IMR-90 (cell line): ENCODE data around the gene RYR2. TPM values are rescaled to one million over a fixed set of nuclear protein-coding genes. Genes with fewer than 3 reads are reported as not detected.

Experiments
- ATAC-seq: fragments of 200-7000 bp; cut with Tn5 transposase; 2 replicates; pipeline ENCODE4 v1.9.1; 2020; ENCODE audit warnings: low read depth, mild to moderate bottlenecking, moderate library complexity
- BruUV-seq: library from RNA; stranded (reverse); fragments of 400-500 nt; replicated peaks from 2 replicates; lab custom pipeline; 2021; lab: Mats Ljungman, UMichigan
- CTCF ChIA-PET: fragments of 300-600 bp; formaldehyde crosslinking; extraction: SDS; loops from one replicate; lab custom pipeline; 2021; ENCODE audit warnings: antibody characterized with exemption; lab: Yijun Ruan, JAX
- POLR2A ChIA-PET: fragments of 300-600 bp; sonication (Branson Sonifier 250); formaldehyde crosslinking; loops from one replicate; lab custom pipeline; 2022; ENCODE audit warnings: antibody characterized with exemption; ENCODE audit not compliant: unreplicated experiment; lab: Charles Lee
- DNase-seq: peaks from one replicate; pipeline ENCODE4 v3.0.0; 2013
- H2AFZ ChIP-seq: replicated peaks from 2 replicates; pipeline ENCODE3; 2013; ENCODE audit warnings: low read length, mild to moderate bottlenecking; ENCODE audit not compliant: poor library complexity
- H2AK5ac ChIP-seq: 2 replicates; pipeline ENCODE4 v1.6.1; 2013; ENCODE audit warnings: low read depth, low read length, inconsistent platforms
- H2AK9ac ChIP-seq: replicated peaks from 2 replicates; pipeline ENCODE3; 2013; ENCODE audit warnings: mild to moderate bottlenecking, low read depth, low read length, moderate library complexity; ENCODE audit not compliant: poor library complexity
- H2BK120ac ChIP-seq: 2 replicates; pipeline ENCODE4 v1.6.1; 2013; ENCODE audit warnings: low read depth, low read length, inconsistent platforms
- H2BK15ac ChIP-seq: 3 replicates; pipeline ENCODE4 v1.6.1; 2013; ENCODE audit warnings: low read depth, low read length, inconsistent platforms
- H2BK20ac ChIP-seq: 2 replicates; pipeline ENCODE4 v1.6.1; 2013; ENCODE audit warnings: low read depth, mild to moderate bottlenecking, inconsistent platforms, low read length, moderate library complexity
- H2BK5ac ChIP-seq: 2 replicates; pipeline ENCODE4 v1.6.1; 2013; ENCODE audit warnings: mild to moderate bottlenecking, low read depth, low read length, inconsistent platforms; ENCODE audit not compliant: poor library complexity, severe bottlenecking
- H3K14ac ChIP-seq: replicated peaks from 2 replicates; pipeline ENCODE4 v1.6.1; 2013; ENCODE audit warnings: low read depth, low read length, inconsistent platforms
- H3K18ac ChIP-seq: 2 replicates; pipeline ENCODE4 v1.6.1; 2013; ENCODE audit warnings: low read depth, low read length, control low read depth
- H3K23ac ChIP-seq: 2 replicates; pipeline ENCODE4 v1.6.1; 2013; ENCODE audit warnings: low read depth, low read length, inconsistent platforms
- H3K27ac ChIP-seq: 2 replicates; pipeline ENCODE4 v1.5.1; 2013; ENCODE audit warnings: mild to moderate bottlenecking, control low read depth, low read length; ENCODE audit not compliant: insufficient read depth
- H3K27me3 ChIP-seq: 2 replicates; pipeline ENCODE4 v1.6.1; 2013; ENCODE audit warnings: low read length; ENCODE audit not compliant: control insufficient read depth, insufficient read depth
- H3K36me3 ChIP-seq: 2 replicates; pipeline ENCODE4 v1.6.1; 2013; ENCODE audit warnings: low read length, mixed read lengths; ENCODE audit not compliant: control insufficient read depth, insufficient read depth
- H3K4ac ChIP-seq: 2 replicates; pipeline ENCODE4 v1.6.1; 2013; ENCODE audit warnings: low read depth, low read length, inconsistent platforms
- H3K4me1 ChIP-seq: 2 replicates; pipeline ENCODE4 v1.6.1; 2013; ENCODE audit warnings: low read length, mixed read lengths; ENCODE audit not compliant: control insufficient read depth, insufficient read depth
- H3K4me2 ChIP-seq: 2 replicates; pipeline ENCODE4 v1.6.1; 2013; ENCODE audit warnings: low read depth, mild to moderate bottlenecking, control low read depth, low read length, moderate library complexity
- H3K4me3 ChIP-seq: 2 replicates; pipeline ENCODE4 v1.5.1; 2013; ENCODE audit warnings: low read depth, mild to moderate bottlenecking, control low read depth, low read length, moderate library complexity; ENCODE audit not compliant: insufficient read depth
- H3K56ac ChIP-seq: 2 replicates; pipeline ENCODE4 v1.6.1; 2013; ENCODE audit warnings: low read length, inconsistent platforms; ENCODE audit not compliant: insufficient read depth; ENCODE audit errors: extremely low read depth
- H3K79me1 ChIP-seq, 2 experiments: 2 replicates each; pipeline ENCODE4 v1.6.1; 2013; ENCODE audit warnings: low read length in 2 of 2, inconsistent platforms in 1 of 2, low read depth in 1 of 2
- H3K9ac ChIP-seq: 2 replicates; pipeline ENCODE4 v1.6.1; 2013; ENCODE audit warnings: low read depth, low read length, control low read depth
- H3K9me1 ChIP-seq: 2 replicates; pipeline ENCODE4 v1.6.1; 2013; ENCODE audit warnings: low read length, inconsistent platforms; ENCODE audit not compliant: insufficient read depth
- H3K9me3 ChIP-seq: 2 replicates; pipeline ENCODE4 v1.6.1; 2013; ENCODE audit warnings: low read length; ENCODE audit not compliant: control insufficient read depth, insufficient read depth
- H4K20me1 ChIP-seq: 2 replicates; pipeline ENCODE4 v1.6.1; 2013; ENCODE audit warnings: low read length, inconsistent platforms; ENCODE audit not compliant: insufficient read depth
- H4K5ac ChIP-seq: 2 replicates; pipeline ENCODE4 v1.6.1; 2013; ENCODE audit warnings: mild to moderate bottlenecking, low read depth, low read length, control low read depth
- H4K8ac ChIP-seq, 2 experiments: 2 replicates each; pipeline ENCODE4 v1.6.1; 2013; ENCODE audit warnings: low read depth in 2 of 2, low read length in 2 of 2, control low read depth in 1 of 2, inconsistent platforms in 1 of 2
- H4K91ac ChIP-seq: 2 replicates; pipeline ENCODE4 v1.6.1; 2013; ENCODE audit warnings: low read depth, low read length, inconsistent platforms; ENCODE audit not compliant: insufficient read depth
- BHLHE40 ChIP-seq: fragments of 150-350 bp; IDR thresholded peaks from 2 replicates; pipeline ENCODE4 v1.6.1; 2016; ENCODE audit warnings: mild to moderate bottlenecking, low read depth, low read length
- CHD1 ChIP-seq: IDR thresholded peaks from 2 replicates; pipeline ENCODE4 v1.6.1; 2012; ENCODE audit warnings: low read depth, low read length, improper control_type of control experiment
- ELK1 ChIP-seq: fragments of 150-350 bp; IDR thresholded peaks from 2 replicates; pipeline ENCODE4 v1.6.1; 2016; ENCODE audit warnings: low read depth, mild to moderate bottlenecking, low read length, moderate library complexity, borderline replicate concordance
- MAFK ChIP-seq: IDR thresholded peaks from 2 replicates; pipeline ENCODE4 v1.6.1; 2012; ENCODE audit warnings: low read depth, low read length, improper control_type of control experiment
- NFE2L2 ChIP-seq: fragments of 150-350 bp; IDR thresholded peaks from 2 replicates; pipeline ENCODE4 v1.6.1; 2016; ENCODE audit warnings: low read depth, mild to moderate bottlenecking, low read length
- POLR2A ChIP-seq: IDR thresholded peaks from 2 replicates; pipeline ENCODE4 v1.6.1; 2012; ENCODE audit warnings: mild to moderate bottlenecking, low read depth, low read length
- WGBS, 2 experiments: methylation state at CpG; one replicate each; pipeline versions ENCODE4 v1.1.5 to v1.1.7; 2013; ENCODE audit warnings: missing lambda C conversion rate in 2 of 2; ENCODE audit not compliant: insufficient read length in 1 of 2; ENCODE audit errors: extremely low coverage in 2 of 2; 5-methylcytosine and 5-hydroxymethylcytosine counted together
- dilution Hi-C: fragments of 300-500 bp; cut with HindIII; formaldehyde crosslinking; loops from one replicate; pipeline ENCODE4 v1.14.3; 2018; ENCODE audit warnings: low sequenced_read_pairs; ENCODE audit not compliant: unreplicated experiment
- in situ Hi-C: fragments of 300-500 bp; cut with MboI; formaldehyde crosslinking; loops from 3 replicates; pipeline ENCODE4 v1.14.3; 2019; ENCODE audit warnings: low sequenced_read_pairs, inconsistent platforms, mixed read lengths
- intact Hi-C: fragments of 100-400 bp; cut with micrococcal nuclease; formaldehyde crosslinking; loops from 2 replicates; pipeline ENCODE4 v1.10.0; 2022
- polyA plus RNA-seq, 3 experiments: library from polyadenylated mRNA; depleted of rRNA; stranded (reverse); fragments of >200 nt; gene quantifications; 2 replicates each; pipeline ENCODE4 v1.2.3, GENCODE V29; 2012; ENCODE audit warnings: low replicate concordance in 1 of 3
- total RNA-seq: library from RNA; depleted of rRNA; stranded (reverse); fragments of >200 nt; gene quantifications from 2 replicates; pipeline ENCODE4 v1.2.3, GENCODE V29; 2012

The RYR2 gene
- total and polyA plus RNA-seq, 2 of the 4 experiments (the other 2 are of a cell fraction), result not detected

GRCh38 chr1:237852342-237852741 lies 810.4 kb downstream of the RYR2 start:
- no peak overlapping the region for H2AK9ac ChIP-seq
- dilution Hi-C loops (no loop called here), intact Hi-C loops (loop anchor here (10.0 kb wide), 2 partner anchors 562 to 842 kb away; no protein-coding TSS in a partner anchor)

More at GRCh38 chr1:237852342-237852741, 810.4 kb downstream of the RYR2 start:
- H2AFZ ChIP-seq, result no peak overlapping the region
- no peak overlapping the region for H2BK5ac ChIP-seq
- H3K23ac ChIP-seq, result no peak overlapping the region
- no peaks in the 10 kb centered on the region for H3K27me3 ChIP-seq
- TF ChIP-seq POLR2A (no peak), MAFK (no peak), NFE2L2 (no peak), BHLHE40 (no peak), ELK1 (no peak), CHD1 (no peak)
- DNase-seq (no peak), ATAC-seq (no peak)
- H2BK20ac ChIP-seq, result no peak overlapping the region
- H3K56ac ChIP-seq, result no peak overlapping the region
- ChIA-PET CTCF (interaction anchor here (0.6 to 2.1 kb wide), 2 partner anchors 12 to 1101 kb away, joined by 3 to 9 read pairs; no protein-coding TSS in a partner anchor), POLR2A (no interaction called here)
- no peak overlapping the region for H3K27ac ChIP-seq
- H4K8ac ChIP-seq, result no peak overlapping the region
- no peak overlapping the region for H2AK5ac ChIP-seq
- BruUV-seq, result no TSS peak
- H3K4me1 ChIP-seq, result no peaks in the 10 kb centered on the region
- no peak overlapping the region for H2BK120ac ChIP-seq
- WGBS, 2 experiments, result no CpG with 5 or more reads among the region's 3 CpGs
- no peaks in the 10 kb centered on the region for H3K36me3 ChIP-seq
- H3K4me3 ChIP-seq, result no peak overlapping the region
- H4K20me1 ChIP-seq, result no peaks in the 10 kb centered on the region
- no peak overlapping the region for H4K91ac ChIP-seq
- no peaks in the 10 kb centered on the region for H3K9me3 ChIP-seq
- no peak overlapping the region for H3K18ac ChIP-seq
- in situ Hi-C loops, result no loop called here
- no peak overlapping the region for H3K4ac ChIP-seq
- H3K9ac ChIP-seq, result no peak overlapping the region
- no peak overlapping the region for H3K4me2 ChIP-seq
- no peaks in the 10 kb centered on the region for H3K79me1 ChIP-seq
- H4K5ac ChIP-seq, result no peak overlapping the region
- H3K14ac ChIP-seq, result no peak overlapping the region
- no peaks in the 10 kb centered on the region for H3K9me1 ChIP-seq
- no peak overlapping the region for H2BK15ac ChIP-seq
